SK-N-SH (cell line): ENCODE data around the gene GABRQ. TPM values are rescaled to one million over a fixed set of nuclear protein-coding genes. Genes with fewer than 3 reads are reported as not detected.

ENCODE experiments used
- CTCF ChIA-PET: fragments of 300-600, 350-600 bp; formaldehyde crosslinking; extraction: SDS; loops from one replicate; lab custom pipeline; 2021; lab: Yijun Ruan, JAX
- POLR2A ChIA-PET: fragments of 350-600 bp; sonication (Branson Sonifier 250); formaldehyde crosslinking; extraction: SDS; loops from one replicate; lab custom pipeline; 2020; ENCODE audit warnings: antibody characterized with exemption, inconsistent platforms; lab: Yijun Ruan, JAX
- DNase-seq: peaks from one replicate; pipeline ENCODE4 v3.0.0; 2012
- H2AFZ ChIP-seq: fragments of 200-600 bp; sonication (generic); 2 replicates; pipeline ENCODE4 v1.8.1; 2016; ENCODE audit warnings: antibody characterized with exemption, mild to moderate bottlenecking, low read depth
- H3F3A ChIP-seq: fragments of 200-600 bp; sonication (generic); replicated peaks from 2 replicates; pipeline ENCODE3; 2016; ENCODE audit warnings: antibody characterized with exemption, mild to moderate bottlenecking; ENCODE audit not compliant: insufficient read depth
- H3K27ac ChIP-seq, 2 experiments: fragments of 200-500 bp in 1 of 2; fragments of 200-600 bp in 1 of 2; sonication (Bioruptor generic) in 1 of 2; sonication (generic), shearing (Covaris generic) in 1 of 2; 2 replicates each; pipeline versions ENCODE4 v1.5.1 to v1.6.1; 2014 to 2016; ENCODE audit warnings: low read depth in 2 of 2, inconsistent platforms in 1 of 2, low read length in 1 of 2, mild to moderate bottlenecking in 1 of 2, mixed read lengths in 1 of 2
- H3K27me3 ChIP-seq: fragments of 200-600 bp; sonication (generic), shearing (Covaris generic); 2 replicates; pipeline ENCODE4 v1.6.1; 2016; ENCODE audit warnings: mixed run types; ENCODE audit not compliant: insufficient read depth
- H3K36me3 ChIP-seq, 2 experiments: fragments of 200-500 bp in 1 of 2; fragments of 200-600 bp in 1 of 2; sonication (Bioruptor generic) in 1 of 2; sonication (generic) in 1 of 2; replicated peaks in 1 of 2; 2 replicates each; pipeline versions ENCODE3 to v1.5.1; 2014 to 2016; ENCODE audit warnings: low read length in 1 of 2, mild to moderate bottlenecking in 1 of 2; ENCODE audit not compliant: insufficient read depth in 2 of 2, control insufficient read depth in 1 of 2
- H3K4me1 ChIP-seq, 2 experiments: fragments of 200-500 bp in 1 of 2; fragments of 200-600 bp in 1 of 2; sonication (Bioruptor generic) in 1 of 2; sonication (generic), shearing (Covaris generic) in 1 of 2; 2 replicates each; pipeline versions ENCODE4 v1.5.1 to v1.6.1; 2014 to 2016; ENCODE audit warnings: low read depth in 1 of 2, low read length in 1 of 2, mixed run types in 1 of 2; ENCODE audit not compliant: insufficient read depth in 2 of 2, control insufficient read depth in 1 of 2
- H3K4me2 ChIP-seq: fragments of 200-600 bp; sonication (generic), shearing (Covaris generic); 2 replicates; pipeline ENCODE4 v1.6.1; 2017; ENCODE audit warnings: mixed run types
- H3K4me3 ChIP-seq, 2 experiments: fragments of 200-500 bp in 1 of 2; fragments of 200-600 bp in 1 of 2; sonication (Bioruptor generic) in 1 of 2; sonication (generic), shearing (Covaris generic) in 1 of 2; 2 replicates each; pipeline versions ENCODE4 v1.5.1 to v1.8.1; 2014 to 2016; ENCODE audit warnings: low read depth in 2 of 2, inconsistent platforms in 1 of 2, low read length in 1 of 2, mild to moderate bottlenecking in 1 of 2, mixed read lengths in 1 of 2, moderate library complexity in 1 of 2
- H3K79me2 ChIP-seq: fragments of 200-600 bp; sonication (generic); 2 replicates; pipeline ENCODE4 v1.8.1; 2017; ENCODE audit warnings: mild to moderate bottlenecking; ENCODE audit not compliant: insufficient read depth
- H3K9ac ChIP-seq: fragments of 200-600 bp; sonication (generic); 2 replicates; pipeline ENCODE4 v1.6.1; 2017; ENCODE audit warnings: mixed run types
- H3K9me2 ChIP-seq: fragments of 200-600 bp; sonication (generic); 2 replicates; pipeline ENCODE4 v1.6.1; 2017; ENCODE audit warnings: mixed run types
- H3K9me3 ChIP-seq: fragments of 200-600 bp; sonication (generic); 2 replicates; pipeline ENCODE4 v1.6.1; 2017; ENCODE audit warnings: mixed run types, mild to moderate bottlenecking, moderate library complexity
- H4K20me1 ChIP-seq: fragments of 200-600 bp; sonication (generic); 2 replicates; pipeline ENCODE4 v1.6.1; 2017; ENCODE audit warnings: mild to moderate bottlenecking, mixed run types; ENCODE audit not compliant: insufficient read depth
- CTCF ChIP-seq: fragments of 200-600 bp; sonication (generic); IDR thresholded peaks from 2 replicates; pipeline ENCODE4 v1.6.1; 2017; ENCODE audit warnings: antibody characterized with exemption, mild to moderate bottlenecking, moderate library complexity
- ELF1 ChIP-seq: IDR thresholded peaks from 2 replicates; pipeline ENCODE4 v1.4.0; 2012
- FOXJ3 ChIP-seq: sonication (generic); formaldehyde crosslinking; IDR thresholded peaks from 2 replicates; pipeline ENCODE4 v1.5.1; 2020; ENCODE audit warnings: mild to moderate bottlenecking, missing genetic modification reagents
- JUND ChIP-seq: IDR thresholded peaks from 2 replicates; pipeline ENCODE4 v1.4.0; 2012
- MXI1 ChIP-seq: IDR thresholded peaks from 2 replicates; pipeline ENCODE4 v1.6.1; 2012; ENCODE audit warnings: mild to moderate bottlenecking, low read depth, low read length, improper control_type of control experiment
- NFIC ChIP-seq: IDR thresholded peaks from 2 replicates; pipeline ENCODE4 v1.4.0; 2012; ENCODE audit warnings: borderline replicate concordance
- RAD21 ChIP-seq: IDR thresholded peaks from 2 replicates; pipeline ENCODE4 v1.6.1; 2012; ENCODE audit warnings: mild to moderate bottlenecking, low read length
- RCOR1 ChIP-seq: fragments of 150-350 bp; IDR thresholded peaks from 2 replicates; pipeline ENCODE4 v1.6.1; 2017; ENCODE audit warnings: antibody characterized with exemption, low read length
- SMC3 ChIP-seq: IDR thresholded peaks from 2 replicates; pipeline ENCODE4 v1.6.1; 2012; ENCODE audit warnings: low read depth, low read length, improper control_type of control experiment
- TCF12 ChIP-seq: IDR thresholded peaks from 2 replicates; pipeline ENCODE4 v1.4.0; 2012
- TEAD4 ChIP-seq: IDR thresholded peaks from 2 replicates; pipeline ENCODE4 v1.4.0; 2012; ENCODE audit warnings: mild to moderate bottlenecking, borderline replicate concordance; ENCODE audit not compliant: insufficient read depth
- YY1 ChIP-seq: IDR thresholded peaks from 2 replicates; pipeline ENCODE4 v1.4.0; 2012; ENCODE audit warnings: low read depth, mild to moderate bottlenecking
- WGBS: methylation state at CpG from one replicate; pipeline ENCODE4 v1.1.6; 2017; ENCODE audit warnings: low lambda C conversion rate; 5-methylcytosine and 5-hydroxymethylcytosine counted together
- polyA plus RNA-seq, 3 experiments: library from polyadenylated mRNA; depleted of rRNA; stranded (reverse); fragments of >200 nt; gene quantifications; 2 replicates each; pipeline ENCODE4 v1.2.3, GENCODE V29; 2012

Gene GABRQ
- polyA plus RNA-seq, 1 of the 3 experiments (the other 2 are of a cell fraction) = 0.02 TPM

GRCh38 chrX:152632445-152633097 lies 5.1 kb upstream of the GABRQ start:
- Histone ChIP-seq H3K4me1 (no peaks in the 10 kb centered on the region; a peak in 1 of 4 replicates), H3K36me3 (no peaks in the 10 kb centered on the region), H2AFZ (no peak overlapping the region), H3K27ac (no peak overlapping the region), H3K27me3 (no peaks in the 10 kb centered on the region), H3K9me3 (no peaks in the 10 kb centered on the region), H3F3A (no peaks in the 10 kb centered on the region), H3K4me3 (no peak overlapping the region), H3K4me2 (no peak overlapping the region), H3K9me2 (no peaks in the 10 kb centered on the region), H4K20me1 (no peaks in the 10 kb centered on the region), H3K9ac (no peak overlapping the region)
- POLR2A ChIA-PET = no interaction called here
- WGBS = 35% methylated on average over 7 of the region's 7 CpGs
- peak; percentile 49 for DNase-seq
- CTCF ChIA-PET = interaction anchor here (0.6 to 5.3 kb wide), 43 partner anchors 8 to 1509 kb away, joined by 3 to 55 read pairs (median 4); partner anchors contain the start of gene CETN2
- peak; percentile 72 for TF ChIP-seq SMC3
- TF ChIP-seq CTCF = peak; percentile 92
- no peak for TF ChIP-seq YY1
- TF ChIP-seq FOXJ3 (CRISPR knock-in tag) = no peak
- peak; percentile 73 for TF ChIP-seq RAD21
- no peak for TF ChIP-seq TEAD4
- no peak for TF ChIP-seq RCOR1
- no peak for TF ChIP-seq NFIC
- TF ChIP-seq, all 33 proteins: peak for 3
- H3K79me2 ChIP-seq = no peaks in the 10 kb centered on the region

- Histone ChIP-seq H3K27ac (no peak overlapping the region), H3K4me2 (no peak overlapping the region), H3K4me3 (no peak overlapping the region; a peak in 1 of 4 replicates), H3K79me2 (no peaks in the 10 kb centered on the region), H3K9ac (no peak overlapping the region)
- peak; percentile 50 for DNase-seq
- ChIA-PET POLR2A (no interaction called here), CTCF (interaction anchor here (1.0 to 2.3 kb wide), 18 partner anchors 9 to 886 kb away, joined by 3 to 12 read pairs (median 4); no protein-coding TSS in a partner anchor)
- 12% methylated on average over 7 of the region's 7 CpGs for WGBS
- TF ChIP-seq MXI1 (no peak), TCF12 (no peak), RCOR1 (no peak), CTCF (peak; percentile 74), RAD21 (peak; percentile 73), ELF1 (no peak), JUND (no peak), SMC3 (peak; percentile 60)
- TF ChIP-seq, all 33 proteins: peak for 3
- Histone ChIP-seq H2AFZ (no peak overlapping the region), H3F3A (no peaks in the 10 kb centered on the region), H3K4me1 (no peaks in the 10 kb centered on the region; a peak in 1 of 4 replicates), H4K20me1 (no peaks in the 10 kb centered on the region), H3K36me3 (no peaks in the 10 kb centered on the region), H3K27me3 (no peaks in the 10 kb centered on the region; the same call in 1 of the 2 replicates), H3K9me2 (no peaks in the 10 kb centered on the region), H3K9me3 (no peaks in the 10 kb centered on the region)
These were observed 1.8 kb upstream of the GABRQ start for GRCh38 chrX:152635941-152636340.
